Type B pancreatic cell (in vitro differentiated cells): ENCODE measurements around the gene TBXAS1. TPM values are rescaled to one million over a fixed set of nuclear protein-coding genes. Genes with fewer than 3 reads are reported as not detected.

ENCODE experiments used
- DNase-seq: peaks from one replicate; pipeline ENCODE4 v3.0.0; 2021; ENCODE audit warnings: mixed read lengths; ENCODE audit not compliant: unreplicated experiment; ENCODE audit errors: extremely low spot score
- H3K27ac Mint-ChIP-seq: 2 replicates; pipeline ENCODE4 v1.8.0; 2021; ENCODE audit warnings: mild to moderate bottlenecking, mixed read lengths
- H3K27me3 Mint-ChIP-seq: 2 replicates; pipeline ENCODE4 v1.8.0; 2021; ENCODE audit warnings: mixed read lengths
- H3K36me3 Mint-ChIP-seq: 2 replicates; pipeline ENCODE4 v1.8.0; 2021; ENCODE audit warnings: mixed read lengths
- H3K4me1 Mint-ChIP-seq: one replicate; pipeline ENCODE4 v1.8.0; 2021; ENCODE audit warnings: mixed read lengths; ENCODE audit not compliant: unreplicated experiment
- H3K4me3 Mint-ChIP-seq: 2 replicates; pipeline ENCODE4 v1.8.0; 2021; ENCODE audit warnings: mild to moderate bottlenecking, mixed read lengths
- H3K9me3 Mint-ChIP-seq: 2 replicates; pipeline ENCODE4 v1.8.0; 2021; ENCODE audit warnings: mixed read lengths
- CTCF ChIP-seq: fragments of 200-600 bp; sonication (generic); conservative IDR thresholded peaks from 2 replicates; pipeline ENCODE4 v1.5.0; 2021; ENCODE audit warnings: antibody characterized with exemption, mild to moderate bottlenecking
- total RNA-seq: library from RNA; stranded (reverse); gene quantifications from 2 replicates; pipeline ENCODE4 v1.2.1, GENCODE V29; 2021; ENCODE audit warnings: low replicate concordance

The TBXAS1 gene
- total RNA-seq, 1 donor from 2014 or later: 5.8 TPM

DNA sequence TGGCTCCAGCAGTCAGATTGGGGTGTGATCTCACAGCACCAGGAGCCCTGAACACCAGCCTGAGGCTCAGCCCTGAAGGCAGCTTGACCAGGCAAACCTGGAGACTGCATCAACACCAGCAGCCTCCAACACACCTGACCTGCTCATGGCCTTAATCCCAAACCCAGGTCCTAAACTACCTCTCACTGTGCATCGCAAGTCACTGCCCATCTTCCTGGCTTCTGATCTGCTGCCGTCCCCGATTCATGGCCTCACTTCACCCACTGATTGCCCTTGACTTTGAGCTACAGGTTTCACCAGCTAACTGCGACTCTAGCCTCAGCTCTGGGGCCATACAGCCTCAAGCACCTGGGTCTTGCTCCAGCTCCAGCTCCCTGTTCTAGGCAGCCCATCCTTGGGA lies 184.6 kb downstream of the TBXAS1 start:
- no peak overlapping the region for H3K4me3 Mint-ChIP-seq
- H3K9me3 Mint-ChIP-seq: no peaks in the 10 kb centered on the region
- H3K27me3 Mint-ChIP-seq: peaks cover 12% of the 10 kb centered on the region
- no peaks in the 10 kb centered on the region for H3K36me3 Mint-ChIP-seq
- TF ChIP-seq CTCF: no peak
- H3K27ac Mint-ChIP-seq: no peak overlapping the region
- DNase-seq: no peak
- H3K4me1 Mint-ChIP-seq: no peaks in the 10 kb centered on the region

- Mint-ChIP-seq H3K4me3 (no peak overlapping the region), H3K27ac (no peak overlapping the region), H3K27me3 (peaks cover 12% of the 10 kb centered on the region), H3K36me3 (no peaks in the 10 kb centered on the region), H3K9me3 (no peaks in the 10 kb centered on the region), H3K4me1 (no peaks in the 10 kb centered on the region)
- no peak for DNase-seq
- no peak for TF ChIP-seq CTCF
Measured at GRCh38 chr7:140014123-140014522, 185.1 kb downstream of the TBXAS1 start.

DNA sequence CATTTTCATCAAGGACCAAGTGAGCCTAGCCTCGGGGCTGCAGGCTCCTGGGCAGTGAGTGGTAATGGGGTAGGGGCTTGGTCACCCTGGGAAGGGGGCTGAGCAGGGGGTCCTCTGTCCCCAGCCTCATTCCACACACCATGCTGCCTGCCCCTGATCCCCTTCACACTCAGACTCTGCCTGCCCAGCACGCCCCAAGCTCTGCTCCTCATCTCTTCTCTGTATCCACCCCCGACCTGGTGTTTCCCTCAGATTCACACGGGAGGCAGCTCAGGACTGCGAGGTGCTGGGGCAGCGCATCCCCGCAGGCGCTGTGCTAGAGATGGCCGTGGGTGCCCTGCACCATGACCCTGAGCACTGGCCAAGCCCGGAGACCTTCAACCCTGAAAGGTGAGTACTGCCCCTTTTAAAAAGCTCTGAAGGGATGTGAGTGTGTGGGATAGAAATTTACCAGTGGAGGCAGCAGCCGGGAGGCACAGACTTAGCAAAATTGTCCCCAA lies 186.5 kb downstream of the TBXAS1 start:
- no peaks in the 10 kb centered on the region for H3K9me3 Mint-ChIP-seq
- H3K4me3 Mint-ChIP-seq: no peak overlapping the region
- no peak overlapping the region for H3K27ac Mint-ChIP-seq
- H3K27me3 Mint-ChIP-seq: peaks cover 12% of the 10 kb centered on the region
- no peak for DNase-seq
- no peaks in the 10 kb centered on the region for H3K4me1 Mint-ChIP-seq
- TF ChIP-seq CTCF: no peak
- H3K36me3 Mint-ChIP-seq: no peaks in the 10 kb centered on the region

- no peak for TF ChIP-seq CTCF
- H3K27me3 Mint-ChIP-seq: peaks cover 7% of the 10 kb centered on the region
- DNase-seq: no peak
- no peak overlapping the region for H3K27ac Mint-ChIP-seq
- H3K9me3 Mint-ChIP-seq: no peaks in the 10 kb centered on the region
- no peaks in the 10 kb centered on the region for H3K36me3 Mint-ChIP-seq
- H3K4me3 Mint-ChIP-seq: no peak overlapping the region
- no peaks in the 10 kb centered on the region for H3K4me1 Mint-ChIP-seq
Measured at GRCh38 chr7:140016540-140016939, 187.5 kb downstream of the TBXAS1 start.

- no peak for DNase-seq
- Mint-ChIP-seq H3K9me3 (no peaks in the 10 kb centered on the region), H3K4me1 (no peaks in the 10 kb centered on the region), H3K4me3 (no peak overlapping the region), H3K36me3 (no peaks in the 10 kb centered on the region), H3K27ac (no peak overlapping the region), H3K27me3 (peaks cover 5% of the 10 kb centered on the region)
- no peak for TF ChIP-seq CTCF
Measured at GRCh38 chr7:140017034-140017433, 188.0 kb downstream of the TBXAS1 start.

- Mint-ChIP-seq H3K9me3 (no peaks in the 10 kb centered on the region), H3K27ac (no peak overlapping the region), H3K27me3 (peaks cover 4% of the 10 kb centered on the region), H3K36me3 (no peaks in the 10 kb centered on the region), H3K4me1 (no peaks in the 10 kb centered on the region), H3K4me3 (no peak overlapping the region)
- TF ChIP-seq CTCF: no peak
- DNase-seq: no peak
Measured at GRCh38 chr7:140017543-140017942, 188.5 kb downstream of the TBXAS1 start.
